Activated CD8-positive, alpha-beta T cell treated with anti-CD3 and anti-CD28 coated beads for 36 hours (primary cell): Measurements from ENCODE around the gene SHLD1. TPM values are rescaled to one million over a fixed set of nuclear protein-coding genes. Genes with fewer than 3 reads are reported as not detected.
A peak's percentile ranks its signal among the peaks of the same experiment; 100 is the strongest.

ENCODE experiments used
- ATAC-seq: fragments of 200-7000 bp; cut with Tn5 transposase; one replicate; pipeline ENCODE4 v1.10.0; 2021; ENCODE audit warnings: mild to moderate bottlenecking, moderate library complexity
- CTCF ChIA-PET: fragments of 350-600 bp; sonication (Branson Sonifier 250); formaldehyde crosslinking; loops from one replicate; lab custom pipeline; 2021; ENCODE audit warnings: antibody characterized with exemption; lab: Charles Lee
- POLR2A ChIA-PET: fragments of 350-600 bp; sonication (Branson Sonifier 250); formaldehyde crosslinking; loops from one replicate; lab custom pipeline; 2021; ENCODE audit warnings: antibody characterized with exemption; lab: Charles Lee
- DNase-seq: peaks from one replicate; pipeline ENCODE4 v3.0.0-alpha.2; 2020
- H3K27ac Mint-ChIP-seq: one replicate; pipeline ENCODE4 v1.8.0; 2021; ENCODE audit warnings: mild to moderate bottlenecking, mixed read lengths
- H3K27me3 Mint-ChIP-seq: one replicate; pipeline ENCODE4 v1.8.0; 2021; ENCODE audit warnings: mixed read lengths
- H3K36me3 Mint-ChIP-seq: one replicate; pipeline ENCODE4 v1.8.0; 2021; ENCODE audit warnings: low read depth, mixed read lengths
- H3K4me1 Mint-ChIP-seq: one replicate; pipeline ENCODE4 v1.8.0; 2021; ENCODE audit warnings: low read depth, mixed read lengths
- H3K4me3 Mint-ChIP-seq: one replicate; pipeline ENCODE4 v1.8.0; 2021; ENCODE audit warnings: mild to moderate bottlenecking, moderate library complexity, mixed read lengths
- H3K9me3 Mint-ChIP-seq: one replicate; pipeline ENCODE4 v1.8.0; 2021; ENCODE audit warnings: mixed read lengths
- intact Hi-C: fragments of 100-400 bp; cut with micrococcal nuclease; formaldehyde crosslinking; loops from one replicate; pipeline ENCODE4 v1.10.0; 2022
- total RNA-seq, 2 experiments: library from RNA; stranded (reverse); gene quantifications; one replicate each; pipeline ENCODE4 v1.2.3, GENCODE V29; 2021
- TF ChIP-seq, protein P1 (sequence below): fragments of 200-600 bp; IDR thresholded peaks from one replicate; pipeline ENCODE4 v1.8.0; 2022; ENCODE audit warnings: antibody characterized with exemption, mild to moderate bottlenecking

SHLD1 gene
- total RNA-seq, 2 experiments from 2014 or later = 6.5 to 6.9 TPM

- Mint-ChIP-seq H3K9me3 (no peaks in the 10 kb centered on the region), H3K36me3 (peaks cover 11% of the 10 kb centered on the region), H3K4me3 (no peak overlapping the region), H3K27ac (no peak overlapping the region), H3K4me1 (peaks cover 8% of the 10 kb centered on the region), H3K27me3 (no peaks in the 10 kb centered on the region)
- ChIA-PET CTCF (interaction anchor here (1.0 to 3.4 kb wide), 4 partner anchors 62 to 253 kb away, joined by 3 to 23 read pairs (median 4); no protein-coding TSS in a partner anchor), POLR2A (interaction anchor here (1.0 kb wide), 1 partner anchor 31 kb away, joined by 3 read pairs; no protein-coding TSS in a partner anchor)
- DNase-seq (no peak), ATAC-seq (no peak)
- TF ChIP-seq, protein P1, sequence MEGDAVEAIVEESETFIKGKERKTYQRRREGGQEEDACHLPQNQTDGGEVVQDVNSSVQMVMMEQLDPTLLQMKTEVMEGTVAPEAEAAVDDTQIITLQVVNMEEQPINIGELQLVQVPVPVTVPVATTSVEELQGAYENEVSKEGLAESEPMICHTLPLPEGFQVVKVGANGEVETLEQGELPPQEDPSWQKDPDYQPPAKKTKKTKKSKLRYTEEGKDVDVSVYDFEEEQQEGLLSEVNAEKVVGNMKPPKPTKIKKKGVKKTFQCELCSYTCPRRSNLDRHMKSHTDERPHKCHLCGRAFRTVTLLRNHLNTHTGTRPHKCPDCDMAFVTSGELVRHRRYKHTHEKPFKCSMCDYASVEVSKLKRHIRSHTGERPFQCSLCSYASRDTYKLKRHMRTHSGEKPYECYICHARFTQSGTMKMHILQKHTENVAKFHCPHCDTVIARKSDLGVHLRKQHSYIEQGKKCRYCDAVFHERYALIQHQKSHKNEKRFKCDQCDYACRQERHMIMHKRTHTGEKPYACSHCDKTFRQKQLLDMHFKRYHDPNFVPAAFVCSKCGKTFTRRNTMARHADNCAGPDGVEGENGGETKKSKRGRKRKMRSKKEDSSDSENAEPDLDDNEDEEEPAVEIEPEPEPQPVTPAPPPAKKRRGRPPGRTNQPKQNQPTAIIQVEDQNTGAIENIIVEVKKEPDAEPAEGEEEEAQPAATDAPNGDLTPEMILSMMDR = no peak
- intact Hi-C loops = no loop called here
Measured at GRCh38 chr20:5781798-5782750, 31.9 kb downstream of the SHLD1 start.

GRCh38 chr20:5784735-5785134 lies 34.5 kb downstream of the SHLD1 start:
- H3K9me3 Mint-ChIP-seq = no peaks in the 10 kb centered on the region
- H3K4me3 Mint-ChIP-seq = no peak overlapping the region
- ATAC-seq (no peak), DNase-seq (no peak)
- TF ChIP-seq, protein P1 = no peak
- H3K36me3 Mint-ChIP-seq = peaks cover 3% of the 10 kb centered on the region
- CTCF ChIA-PET = interaction anchor here (0.8 to 10.0 kb wide), 4 partner anchors 12 to 253 kb away, joined by 3 to 194 read pairs (median 6); no protein-coding TSS in a partner anchor
- POLR2A ChIA-PET = no interaction called here
- peaks cover 8% of the 10 kb centered on the region for H3K4me1 Mint-ChIP-seq
- no peak overlapping the region for H3K27ac Mint-ChIP-seq
- intact Hi-C loops = no loop called here
- no peaks in the 10 kb centered on the region for H3K27me3 Mint-ChIP-seq

DNA sequence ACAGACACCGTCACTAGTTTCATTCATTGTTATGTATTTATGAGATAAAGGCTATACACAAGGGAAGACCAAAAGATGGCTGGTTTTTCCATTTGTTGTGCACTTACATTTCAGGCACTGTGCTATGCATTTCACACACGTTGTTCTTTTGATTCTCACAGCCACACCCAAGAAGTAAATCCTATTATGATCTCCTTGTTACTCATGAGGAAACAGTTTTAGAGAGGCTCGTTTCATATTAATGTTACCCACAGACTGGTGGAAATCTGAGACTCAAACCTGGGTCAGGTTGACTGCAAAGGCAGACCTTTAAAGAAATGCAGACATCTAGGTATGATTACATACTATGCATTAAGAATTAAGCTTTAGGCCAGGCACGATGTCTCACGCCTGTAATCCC lies 34.9 kb downstream of the SHLD1 start:
- TF ChIP-seq, protein P1 = no peak
- no peaks in the 10 kb centered on the region for H3K27me3 Mint-ChIP-seq
- H3K4me3 Mint-ChIP-seq = no peak overlapping the region
- H3K4me1 Mint-ChIP-seq = peaks cover 8% of the 10 kb centered on the region
- no peak overlapping the region for H3K27ac Mint-ChIP-seq
- no peaks in the 10 kb centered on the region for H3K9me3 Mint-ChIP-seq
- intact Hi-C loops = no loop called here
- CTCF ChIA-PET = interaction anchor here (0.8 to 10.0 kb wide), 4 partner anchors 12 to 253 kb away, joined by 3 to 194 read pairs (median 6); no protein-coding TSS in a partner anchor
- DNase-seq (no peak), ATAC-seq (no peak)
- POLR2A ChIA-PET = no interaction called here
- H3K36me3 Mint-ChIP-seq = peaks cover 5% of the 10 kb centered on the region

DNA sequence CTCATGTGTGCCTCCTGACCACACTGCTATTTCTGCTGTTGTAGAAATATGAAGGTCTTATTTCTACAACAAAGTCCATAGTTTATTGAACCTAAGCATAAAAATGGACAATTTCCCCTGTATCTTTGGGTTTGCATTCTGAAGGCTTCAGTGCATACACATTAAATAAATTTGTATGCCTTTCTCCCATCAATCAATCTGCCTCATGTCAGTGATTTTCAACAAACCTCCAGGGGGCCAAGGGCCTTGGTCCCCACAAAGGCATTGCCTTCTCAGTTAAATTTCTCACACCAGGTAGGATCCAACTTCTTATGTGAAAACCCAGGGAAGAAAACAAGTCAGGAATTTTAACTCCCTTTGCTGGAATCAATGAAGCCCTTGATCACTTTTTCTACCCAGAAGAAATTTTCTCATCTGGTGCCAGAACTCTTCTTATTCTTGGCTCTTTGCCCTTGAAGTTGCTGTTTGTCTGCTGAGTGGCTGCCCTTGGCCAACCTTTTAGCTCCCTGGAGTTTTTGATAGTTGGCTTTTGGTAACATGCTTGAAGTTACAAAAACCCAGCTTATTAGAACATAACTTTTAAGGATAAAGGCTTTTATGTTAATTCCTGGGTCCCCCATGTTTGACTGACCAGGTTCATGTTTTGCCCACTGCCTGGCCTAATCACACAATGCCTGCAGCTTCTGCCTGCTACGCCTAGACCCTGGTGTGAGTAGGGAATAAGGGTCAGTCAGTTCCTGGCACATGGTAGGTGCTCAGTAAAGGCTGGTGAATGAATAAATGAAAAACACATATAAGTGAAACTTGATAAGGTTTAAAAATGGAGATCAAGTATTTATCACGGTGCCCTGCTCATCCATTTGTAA lies 37.0 kb downstream of the SHLD1 start:
- ATAC-seq = no peak
- TF ChIP-seq, protein P1 = no peak
- Mint-ChIP-seq H3K4me1 (peaks cover 2% of the 10 kb centered on the region), H3K4me3 (no peak overlapping the region), H3K9me3 (no peaks in the 10 kb centered on the region), H3K27me3 (no peaks in the 10 kb centered on the region), H3K36me3 (peaks cover 3% of the 10 kb centered on the region), H3K27ac (peak overlapping the region; percentile 27)
- intact Hi-C loops = no loop called here
- ChIA-PET CTCF (interaction anchor here (0.6 to 10.0 kb wide), 43 partner anchors 7 to 290 kb away, joined by 3 to 194 read pairs (median 4); no protein-coding TSS in a partner anchor), POLR2A (interaction anchor here (0.9 to 1.2 kb wide), 6 partner anchors 38 to 255 kb away, joined by 3 to 4 read pairs (median 3); no protein-coding TSS in a partner anchor)
- DNase-seq = no peak
